COR-L47 (cell line): ENCODE measurements around the gene EVI5.
A peak's percentile ranks its signal among the peaks of the same experiment; 100 is the strongest.
"Not testable (repeated sequence)": the region's sequence is repeated elsewhere in the genome, so short reads cannot be mapped to it uniquely, and the experiment has no call there.

Source experiments
- DNase-seq: peaks from one replicate; lab custom pipeline; 2025; lab: John Stamatoyannopoulos, UW

The EVI5 gene

GRCh38 chr1:92690212-92690906 lies 94.5 kb downstream of the EVI5 start:
- DNase-seq = no peak

- no peak for DNase-seq
Observed at GRCh38 chr1:92679980-92680379, 104.9 kb downstream of the EVI5 start.

- DNase-seq = no peak
Observed at GRCh38 chr1:92663775-92664174, 121.1 kb downstream of the EVI5 start.

- no peak for DNase-seq
Observed at GRCh38 chr1:92662048-92662447, 122.9 kb downstream of the EVI5 start.

- no peak for DNase-seq
Observed at GRCh38 chr1:92657701-92658100, 127.2 kb downstream of the EVI5 start.

DNA sequence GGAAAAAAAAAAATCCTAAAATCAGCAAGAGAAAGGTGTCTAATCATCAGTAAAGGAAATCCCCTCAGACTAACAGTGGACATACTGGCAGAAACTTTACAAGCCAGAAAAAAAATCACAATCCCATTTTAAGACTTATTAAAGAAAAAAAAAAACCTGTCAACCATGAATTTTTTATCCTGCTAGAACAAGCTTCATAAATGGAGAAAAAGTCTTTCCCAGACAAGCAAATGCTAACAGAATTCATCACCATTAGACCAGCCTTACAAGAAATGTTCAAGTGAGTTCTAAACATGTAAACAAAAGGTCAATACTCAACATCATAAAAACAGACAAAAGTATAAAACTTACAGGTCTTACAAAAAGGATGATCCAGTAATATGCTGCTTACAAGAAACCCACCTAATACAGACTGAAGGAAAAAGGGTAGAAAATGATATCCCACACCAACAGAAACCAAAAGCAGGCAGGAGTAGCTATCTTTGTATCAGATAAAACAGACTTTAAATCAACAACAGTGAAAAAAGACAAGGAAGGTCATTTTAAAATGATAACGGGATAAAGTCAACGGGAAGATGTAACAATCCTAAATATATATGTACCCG lies 129.6 kb downstream of the EVI5 start:
- DNase-seq = no peak

DNA sequence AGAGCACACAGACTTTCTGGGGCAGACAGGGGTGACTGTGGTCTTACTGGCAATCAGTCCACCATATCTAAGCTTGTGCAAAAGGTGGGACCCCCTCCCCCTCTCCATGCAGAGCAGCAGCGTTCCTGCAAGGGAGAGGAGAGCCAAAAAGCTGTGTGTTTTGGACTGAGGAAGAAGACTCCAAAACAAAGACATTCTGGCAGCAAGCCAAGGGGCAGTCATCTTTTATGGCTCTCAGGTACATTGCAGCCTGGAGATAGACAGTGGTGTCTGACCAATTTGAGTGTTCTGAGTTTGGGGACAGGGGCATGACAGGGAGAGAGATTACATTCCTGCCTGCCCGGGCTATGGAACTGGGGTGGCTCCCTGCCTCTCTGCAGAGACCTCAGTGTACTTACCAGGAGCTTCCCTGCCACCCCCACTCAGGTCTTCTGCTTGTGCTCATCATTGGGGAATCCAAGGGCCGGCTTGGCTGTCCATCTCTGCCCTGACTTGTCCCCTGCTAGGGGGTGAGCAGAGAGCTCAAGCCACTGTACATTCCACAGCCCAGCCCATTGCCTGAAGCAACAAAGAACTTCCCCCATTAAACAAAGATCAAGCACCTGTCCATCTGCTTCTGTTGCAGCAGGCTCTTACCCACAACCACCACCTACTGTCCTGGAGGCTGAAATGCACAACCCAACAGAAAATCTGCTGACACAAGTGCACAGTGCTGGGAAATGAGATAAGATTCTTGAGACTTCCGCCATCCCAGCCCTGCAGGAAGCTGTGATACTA lies 131.1 kb downstream of the EVI5 start:
- DNase-seq = peak; percentile 11

GRCh38 chr1:92640686-92641085 lies 144.2 kb downstream of the EVI5 start:
- DNase-seq = not testable (repeated sequence)

GRCh38 chr1:92638498-92638897 lies 146.4 kb downstream of the EVI5 start:
- no peak for DNase-seq

DNA sequence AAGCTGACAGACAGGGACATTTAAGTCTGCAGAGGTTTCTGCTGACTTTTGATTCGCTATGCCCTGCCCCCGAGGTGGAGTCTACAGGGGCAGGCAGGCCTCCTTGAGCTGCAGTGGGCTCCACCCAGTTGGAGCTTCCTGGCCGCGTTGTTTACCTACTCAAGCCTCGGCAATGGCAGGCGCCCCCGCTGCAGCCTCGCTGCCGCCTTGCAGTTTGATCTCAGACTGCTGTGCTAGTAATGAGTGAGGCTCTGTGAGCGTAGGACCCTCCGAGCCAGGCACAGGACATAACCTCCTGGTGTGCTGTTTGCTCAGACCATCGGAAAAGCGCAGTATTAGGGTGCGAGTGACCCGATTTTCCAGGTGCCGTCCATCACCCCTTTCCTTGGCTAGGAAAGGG lies 149.7 kb downstream of the EVI5 start:
- not testable (repeated sequence) for DNase-seq

GRCh38 chr1:92623187-92623778 lies 161.6 kb downstream of the EVI5 start:
- peak; percentile 5 for DNase-seq

DNA sequence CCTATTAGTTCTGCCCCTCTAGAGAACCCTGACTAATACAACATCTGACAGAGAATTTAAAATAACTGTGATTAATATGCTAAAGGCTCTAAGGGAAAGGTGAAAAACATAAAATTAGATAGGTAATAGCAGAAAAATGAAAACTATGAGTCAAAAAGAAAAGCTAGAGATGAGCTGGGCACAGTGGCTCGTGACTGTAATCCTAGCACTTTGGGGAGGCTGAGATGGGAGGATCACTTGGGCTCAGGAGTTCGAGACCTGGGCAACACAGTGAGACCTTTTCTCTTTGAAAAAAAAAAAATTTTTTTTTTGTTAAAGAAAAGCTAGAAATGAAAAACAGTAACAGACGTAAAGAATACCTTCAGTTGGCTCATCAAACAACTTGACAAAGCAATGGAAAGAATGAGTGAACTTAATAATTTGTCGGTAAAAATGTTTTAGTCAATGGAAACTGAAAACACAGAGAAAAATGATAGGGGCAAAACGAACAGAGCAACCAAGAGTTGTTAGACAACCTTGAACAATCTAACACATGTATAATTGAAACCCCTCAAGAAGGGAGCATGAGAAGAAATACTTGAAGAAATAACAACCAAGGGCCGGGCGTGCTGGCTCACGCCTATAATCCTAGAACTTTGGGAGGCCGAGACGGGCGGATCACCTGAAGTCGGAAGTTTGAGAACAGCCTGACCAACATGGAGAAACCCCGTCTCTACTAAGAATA lies 165.3 kb downstream of the EVI5 start:
- no peak for DNase-seq

DNA sequence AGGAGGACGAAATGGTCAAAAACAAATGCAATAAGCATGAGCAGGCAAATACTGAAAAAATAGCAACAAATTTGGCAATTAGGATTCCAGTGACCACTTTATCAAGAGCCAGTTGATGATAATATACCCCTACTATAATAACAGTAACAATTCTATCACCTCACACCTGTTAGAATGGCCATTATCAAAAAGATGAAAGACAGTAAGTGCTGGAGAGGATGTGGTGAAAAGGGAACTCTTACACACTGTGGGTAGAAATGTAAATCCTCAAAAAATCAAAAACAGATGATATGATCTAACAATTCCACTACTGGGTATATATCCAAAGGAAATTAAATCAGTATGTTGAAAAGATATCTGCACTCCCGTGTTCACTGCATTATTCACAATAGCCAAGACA lies 183.9 kb downstream of the EVI5 start:
- DNase-seq = no peak

GRCh38 chr1:92599184-92599583 lies 185.7 kb downstream of the EVI5 start:
- peak; percentile 11 for DNase-seq

- not testable (repeated sequence) for DNase-seq
Observed at GRCh38 chr1:92589361-92589760, 195.5 kb downstream of the EVI5 start.

DNA sequence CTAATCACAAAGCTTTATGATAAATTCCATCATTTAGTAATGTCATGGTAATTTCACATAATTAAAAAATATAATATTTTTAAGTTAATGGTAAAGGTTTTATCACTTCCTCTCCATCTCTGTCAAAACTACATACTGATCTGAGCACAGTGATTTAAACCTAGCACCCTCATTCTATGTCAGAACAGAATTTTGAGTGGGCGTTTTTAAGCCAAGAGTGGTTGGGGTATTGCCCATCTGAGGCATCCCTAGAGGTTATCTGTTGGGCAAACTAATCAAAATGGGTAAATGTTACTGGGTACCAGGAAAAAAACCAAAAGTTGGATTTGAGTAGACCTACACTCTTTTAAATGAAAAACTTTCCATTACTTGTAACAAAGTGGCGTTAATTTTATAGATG lies 197.5 kb downstream of the EVI5 start:
- no peak for DNase-seq

- no peak for DNase-seq
Observed at GRCh38 chr1:92585831-92586230, 199.1 kb downstream of the EVI5 start.

GRCh38 chr1:92584810-92585209 lies 200.1 kb downstream of the EVI5 start:
- DNase-seq = not testable (repeated sequence)

GRCh38 chr1:92583821-92584760 lies 200.8 kb downstream of the EVI5 start:
- no peak for DNase-seq

- DNase-seq = no peak
Observed at GRCh38 chr1:92577261-92577895, 207.5 kb downstream of the EVI5 start.
